SH-SY5Y (cell line): ENCODE data around the gene TRIO.

Experiments
- GATA2 ChIP-seq: IDR thresholded peaks from 2 replicates; pipeline ENCODE4 v1.6.1; 2011; ENCODE audit warnings: mild to moderate bottlenecking, low read depth, low read length
- GATA3 ChIP-seq: IDR thresholded peaks from 2 replicates; pipeline ENCODE4 v1.6.1; 2011; ENCODE audit warnings: low read depth, mild to moderate bottlenecking, low read length, moderate library complexity

DNA sequence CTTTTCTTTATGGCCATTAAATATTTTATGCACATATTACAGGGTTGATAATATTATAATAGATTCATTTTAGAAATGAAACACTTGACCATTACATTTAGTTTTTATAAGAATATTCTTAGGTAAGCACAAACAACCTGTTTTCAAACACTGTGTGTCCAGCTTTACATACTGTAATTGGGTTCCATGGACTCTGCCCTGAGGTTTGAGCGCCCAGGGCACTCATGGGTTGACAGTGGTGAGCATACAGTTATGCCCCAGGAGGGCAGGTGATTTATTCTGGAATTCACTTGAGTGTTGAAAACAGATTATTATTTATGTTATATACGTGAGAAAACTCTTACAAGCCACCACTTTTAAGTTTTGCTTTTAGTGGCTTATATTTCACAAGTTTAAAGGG lies 33.7 kb downstream of the TRIO start:
- TF ChIP-seq GATA2 (no peak), GATA3 (no peak)
